ENCODE data around the gene STRN3. TPM values are rescaled to one million over a fixed set of nuclear protein-coding genes. Genes with fewer than 3 reads are reported as not detected.

The STRN3 gene
- total RNA-seq, 1 experiment from 2014 or later: 44.2 TPM

- CTCF ChIA-PET: no interaction called here
- Histone ChIP-seq H3K4me3 (ENCODE audit: low read depth, low read length, poor library complexity, severe bottlenecking) (no peak overlapping the region), H3K27me3 (replicated peaks; ENCODE audit: insufficient read depth, low read depth, low read length, poor library complexity) (no peaks in the 10 kb centered on the region), H3K4me1 (ENCODE audit: insufficient read depth, low read length, poor library complexity, severe bottlenecking) (peaks cover 4% of the 10 kb centered on the region), H3K27ac (ENCODE audit: low read depth, low read length, poor library complexity, severe bottlenecking) (no peak overlapping the region), H3K9me3 (ENCODE audit: low read depth, low read length, poor library complexity, severe bottlenecking) (peaks cover 23% of the 10 kb centered on the region), H3K36me3 (ENCODE audit: insufficient read depth, low read length, poor library complexity, severe bottlenecking) (no peaks in the 10 kb centered on the region)
- no TSS peak for BruUV-seq (replicated peaks)
- intact Hi-C loops (cut with micrococcal nuclease; ENCODE audit: unreplicated experiment): no loop called here
- DNase-seq (ENCODE audit: low spot score): no peak
- TF ChIP-seq EZH2 (IDR thresholded peaks at IDR 0.05; ENCODE audit: borderline replicate concordance, low read depth, low read length, poor library complexity, severe bottlenecking): no peak
- no peak for TF ChIP-seq CTCF (conservative IDR thresholded peaks at IDR 0.05; ENCODE audit: low read depth, low read length)
- POLR2A ChIA-PET (ENCODE audit: low non-redundant PET): no interaction called here
Measured at GRCh38 chr14:31000629-31001338, 25.4 kb downstream of the STRN3 start.

- ChIA-PET CTCF (no interaction called here), POLR2A (ENCODE audit: low non-redundant PET) (no interaction called here)
- Histone ChIP-seq H3K9me3 (ENCODE audit: low read depth, low read length, poor library complexity, severe bottlenecking) (peaks cover 23% of the 10 kb centered on the region), H3K4me1 (ENCODE audit: insufficient read depth, low read length, poor library complexity, severe bottlenecking) (peaks cover 17% of the 10 kb centered on the region), H3K4me3 (ENCODE audit: low read depth, low read length, poor library complexity, severe bottlenecking) (no peak overlapping the region), H3K27me3 (replicated peaks; ENCODE audit: insufficient read depth, low read depth, low read length, poor library complexity) (no peaks in the 10 kb centered on the region), H3K36me3 (ENCODE audit: insufficient read depth, low read length, poor library complexity, severe bottlenecking) (no peaks in the 10 kb centered on the region), H3K27ac (ENCODE audit: low read depth, low read length, poor library complexity, severe bottlenecking) (no peak overlapping the region)
- TF ChIP-seq CTCF (conservative IDR thresholded peaks at IDR 0.05; ENCODE audit: low read depth, low read length): no peak
- TF ChIP-seq EZH2 (IDR thresholded peaks at IDR 0.05; ENCODE audit: borderline replicate concordance, low read depth, low read length, poor library complexity, severe bottlenecking): no peak
- DNase-seq (ENCODE audit: low spot score): no peak
- BruUV-seq (replicated peaks): no TSS peak
- intact Hi-C loops (cut with micrococcal nuclease; ENCODE audit: unreplicated experiment): no loop called here
Measured at GRCh38 chr14:30999038-30999773, 27.0 kb downstream of the STRN3 start.

DNA sequence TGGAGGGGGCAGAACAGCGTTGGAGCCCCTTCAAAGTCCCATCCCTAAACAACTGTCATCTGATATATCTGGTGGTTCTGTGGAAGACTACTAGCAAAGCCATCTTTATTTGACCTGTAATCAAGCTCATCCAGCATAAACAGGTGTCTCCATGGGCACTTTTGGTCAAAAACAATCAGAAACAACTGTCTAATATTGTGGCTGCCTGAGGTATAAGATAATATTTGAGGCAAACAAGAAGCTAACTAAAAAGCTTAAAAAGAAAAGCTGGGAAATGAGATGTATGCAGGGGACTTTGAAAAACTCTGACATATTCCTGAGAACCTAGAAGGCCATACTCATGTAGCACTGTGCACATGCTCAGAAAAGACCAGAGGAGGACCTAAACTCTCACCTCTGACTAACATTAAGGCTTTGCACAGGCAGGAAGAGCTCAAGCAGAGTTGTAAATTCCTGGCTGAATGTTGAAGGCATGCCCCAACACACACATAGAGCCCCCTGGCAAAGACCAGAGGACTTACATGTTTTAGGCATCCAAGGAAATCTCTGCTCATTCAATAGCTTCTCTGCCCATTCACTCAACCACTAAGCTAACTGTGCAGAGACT is 28.0 kb downstream of the STRN3 start:
- no TSS peak for BruUV-seq (replicated peaks)
- H3K27ac ChIP-seq (ENCODE audit: low read depth, low read length, poor library complexity, severe bottlenecking): no peak overlapping the region
- DNase-seq (ENCODE audit: low spot score): no peak
- peaks cover 17% of the 10 kb centered on the region for H3K4me1 ChIP-seq (ENCODE audit: insufficient read depth, low read length, poor library complexity, severe bottlenecking)
- no peak overlapping the region for H3K4me3 ChIP-seq (ENCODE audit: low read depth, low read length, poor library complexity, severe bottlenecking)
- TF ChIP-seq CTCF (conservative IDR thresholded peaks at IDR 0.05; ENCODE audit: low read depth, low read length) (no peak), EZH2 (IDR thresholded peaks at IDR 0.05; ENCODE audit: borderline replicate concordance, low read depth, low read length, poor library complexity, severe bottlenecking) (no peak)
- ChIA-PET CTCF (no interaction called here), POLR2A (ENCODE audit: low non-redundant PET) (no interaction called here)
- no peaks in the 10 kb centered on the region for H3K27me3 ChIP-seq (replicated peaks; ENCODE audit: insufficient read depth, low read depth, low read length, poor library complexity)
- intact Hi-C loops (cut with micrococcal nuclease; ENCODE audit: unreplicated experiment): no loop called here
- H3K36me3 ChIP-seq (ENCODE audit: insufficient read depth, low read length, poor library complexity, severe bottlenecking): no peaks in the 10 kb centered on the region
- peaks cover 23% of the 10 kb centered on the region for H3K9me3 ChIP-seq (ENCODE audit: low read depth, low read length, poor library complexity, severe bottlenecking)
